ENCODE data around the gene MRPL20.
A peak's percentile ranks its signal among the peaks of the same experiment; 100 is the strongest.
"Not testable (repeated sequence)": the region's sequence is repeated elsewhere in the genome, so short reads cannot be mapped to it uniquely, and the experiment has no call there.

The MRPL20 gene

GRCh38 chr1:1437033-1437903 is 30.2 kb upstream of the MRPL20 start:
- no peak for DNase-seq

DNA sequence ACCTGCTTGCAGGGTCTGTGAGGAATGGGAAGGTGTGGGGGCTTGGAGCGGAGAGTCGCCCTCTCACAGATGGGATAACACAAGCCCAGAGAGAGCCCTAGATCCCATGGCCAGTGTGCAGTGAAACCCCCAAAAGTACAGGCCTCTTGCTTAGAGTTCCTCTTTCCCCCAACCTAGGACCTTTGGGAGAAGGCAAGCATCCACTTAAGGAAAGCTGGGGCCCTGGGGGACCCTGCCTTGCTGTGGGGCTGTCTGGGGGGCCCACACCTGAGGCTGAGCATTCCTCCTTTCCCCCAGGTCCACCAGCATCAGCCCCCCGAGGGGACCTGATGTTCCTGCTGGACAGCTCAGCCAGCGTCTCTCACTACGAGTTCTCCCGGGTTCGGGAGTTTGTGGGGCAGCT is 29.5 kb upstream of the MRPL20 start:
- DNase-seq: no peak

- no peak for DNase-seq
These were observed 29.0 kb upstream of the MRPL20 start for GRCh38 chr1:1435911-1436629.

DNA sequence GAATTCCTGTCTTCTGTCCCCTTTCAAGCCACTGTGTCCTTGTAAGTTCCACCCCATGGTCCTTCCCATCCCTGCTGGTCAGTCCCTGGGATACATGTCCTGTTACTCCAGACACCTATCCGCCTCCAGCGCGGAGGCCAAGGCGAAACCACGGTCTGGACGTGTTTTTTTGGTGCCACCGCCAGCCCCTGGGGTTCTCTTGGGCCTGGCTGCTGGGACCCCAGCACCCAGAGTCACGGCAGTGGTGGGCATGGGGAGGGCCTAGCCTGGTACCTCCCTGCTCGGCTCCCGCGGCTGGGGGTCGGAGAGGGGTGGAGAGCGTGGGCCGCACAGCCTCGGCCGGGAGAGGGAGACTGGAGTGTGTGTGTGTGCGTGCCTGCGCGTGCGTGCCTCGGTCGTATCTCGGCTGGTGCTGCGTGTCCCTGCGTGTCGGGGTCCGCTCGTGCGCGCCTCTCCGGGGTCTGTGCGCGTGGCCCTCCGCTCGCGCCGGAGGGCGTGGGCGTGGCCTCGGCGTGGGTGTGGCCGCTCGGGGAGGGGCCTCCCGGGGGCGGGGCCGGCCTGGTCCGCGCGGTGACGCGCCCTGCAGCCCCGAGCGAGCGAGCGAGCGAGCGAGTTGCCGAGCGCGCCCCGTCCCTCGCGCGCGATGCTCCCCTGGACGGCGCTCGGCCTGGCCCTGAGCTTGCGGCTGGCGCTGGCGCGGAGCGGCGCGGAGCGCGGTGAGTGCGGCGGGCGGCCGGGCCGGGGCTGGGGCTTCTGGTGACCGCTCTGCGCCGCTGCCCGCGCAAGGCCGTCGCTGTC is 28.2 kb upstream of the MRPL20 start, which contains the start of gene VWA1:
TSS of gene VWA1 (plus strand) at position 585 of the 798 bp plus-strand sequence. CDS start at position 644, 59 bp downstream.
- peak; percentile 72 for DNase-seq

DNA sequence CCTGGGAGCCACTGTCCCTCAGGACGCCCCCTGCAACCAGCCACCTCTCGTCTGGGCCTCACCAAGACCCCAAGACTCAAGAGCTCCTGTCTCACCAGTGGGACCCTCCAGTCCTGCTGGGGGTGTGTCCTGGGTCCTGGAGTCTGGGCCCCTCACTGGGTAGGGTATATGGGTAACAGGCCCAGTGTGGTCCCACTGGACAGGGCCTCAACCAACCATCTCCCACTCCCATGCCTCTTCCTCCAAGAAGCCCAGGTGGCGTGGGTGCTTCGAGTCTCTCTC is 27.7 kb upstream of the MRPL20 start:
- DNase-seq: no peak

DNA sequence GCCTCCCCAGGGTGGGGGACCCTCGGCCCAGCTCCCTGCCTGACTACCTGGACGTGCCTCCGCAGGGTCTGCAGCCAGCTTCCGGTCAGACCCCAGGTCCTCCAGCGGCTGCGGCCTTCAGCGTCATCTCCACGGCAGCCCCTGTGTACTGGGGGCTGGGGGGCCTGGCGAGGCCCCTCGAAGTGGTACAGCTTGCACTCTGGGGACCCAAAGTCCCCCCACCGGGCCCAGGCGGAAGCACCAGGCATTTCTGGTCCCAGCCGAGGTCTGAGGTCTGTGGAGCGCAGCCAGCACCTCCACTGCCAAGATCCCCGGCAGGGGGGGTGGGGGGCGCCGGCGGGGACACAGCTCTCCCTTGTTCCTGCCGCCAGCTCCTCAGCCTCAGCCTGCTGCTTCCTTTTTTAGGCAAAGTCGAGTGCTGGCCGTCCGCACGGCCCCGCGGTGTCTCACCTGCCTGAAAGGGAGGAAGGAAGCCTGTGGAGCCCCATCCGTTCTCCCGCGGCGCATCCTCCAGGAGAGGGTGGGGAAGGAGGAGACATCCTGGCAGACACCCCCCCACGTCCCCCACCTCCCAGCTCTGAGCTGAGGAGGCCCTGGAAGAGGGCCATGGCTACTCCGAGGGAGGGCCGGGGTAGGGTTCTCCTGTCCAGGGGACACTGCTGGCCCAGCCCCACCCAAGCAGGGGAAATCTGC is 27.2 kb upstream of the MRPL20 start:
- DNase-seq: no peak

DNA sequence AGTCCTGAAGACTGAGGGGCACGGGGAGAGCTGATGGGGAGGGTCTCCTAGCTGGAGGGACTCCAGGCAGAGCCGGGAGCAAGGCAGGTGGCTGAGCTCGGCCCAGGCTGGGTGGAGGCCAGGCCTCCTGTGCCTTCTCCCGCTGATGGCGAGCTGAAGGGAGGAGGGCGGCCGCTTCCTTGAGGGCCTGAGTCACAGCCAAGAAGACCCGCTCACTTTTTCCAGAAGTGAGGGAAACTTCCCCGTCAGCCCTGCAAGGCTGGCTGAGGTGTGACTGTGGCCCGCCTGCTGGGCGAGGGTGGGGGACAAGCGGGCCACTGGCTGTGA is 26.7 kb upstream of the MRPL20 start:
- DNase-seq: no peak

DNA sequence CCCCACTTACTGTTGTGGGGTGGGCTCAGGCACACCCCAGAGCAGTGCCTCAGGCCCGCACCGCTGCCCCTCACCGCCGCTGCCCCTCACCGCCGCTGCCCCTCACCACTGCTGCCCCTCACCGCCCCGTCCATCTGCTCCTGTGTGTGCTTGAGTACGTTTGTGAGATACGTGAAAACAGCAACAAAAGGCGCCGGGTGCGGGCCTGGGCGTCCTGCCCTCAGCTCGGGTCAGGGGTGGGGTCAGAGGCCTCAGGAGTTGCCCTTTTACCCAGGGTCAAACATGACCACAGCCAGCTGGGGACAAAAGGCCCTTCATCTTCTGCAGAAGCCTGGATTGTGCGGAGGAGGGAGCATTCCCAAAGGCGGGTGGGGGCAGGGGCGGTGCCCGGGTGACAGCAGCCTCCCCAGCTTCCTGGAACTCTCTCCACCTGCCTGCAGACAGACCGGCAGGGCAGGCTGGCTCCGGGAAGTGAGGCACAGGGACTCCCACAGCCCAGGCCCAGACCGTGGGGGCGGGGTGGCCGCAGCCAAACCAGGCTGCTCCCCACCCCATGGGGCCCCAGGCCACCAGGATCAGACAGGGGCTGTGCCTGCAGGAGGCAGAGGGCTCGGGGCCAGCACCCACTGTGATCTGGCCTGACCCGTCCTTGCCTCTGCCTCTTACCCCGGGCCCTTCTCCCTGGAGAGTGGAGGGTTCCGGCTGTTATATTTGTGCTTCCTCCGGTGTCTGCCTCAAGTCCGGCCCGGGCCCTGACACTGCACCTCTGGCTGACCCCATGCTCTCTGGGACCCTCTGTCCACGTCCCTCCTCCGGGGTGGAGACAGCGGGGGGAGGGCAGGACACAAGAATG is 26.1 kb upstream of the MRPL20 start:
- no peak for DNase-seq

- no peak for DNase-seq
These were observed 25.3 kb upstream of the MRPL20 start for GRCh38 chr1:1432274-1432950.

DNA sequence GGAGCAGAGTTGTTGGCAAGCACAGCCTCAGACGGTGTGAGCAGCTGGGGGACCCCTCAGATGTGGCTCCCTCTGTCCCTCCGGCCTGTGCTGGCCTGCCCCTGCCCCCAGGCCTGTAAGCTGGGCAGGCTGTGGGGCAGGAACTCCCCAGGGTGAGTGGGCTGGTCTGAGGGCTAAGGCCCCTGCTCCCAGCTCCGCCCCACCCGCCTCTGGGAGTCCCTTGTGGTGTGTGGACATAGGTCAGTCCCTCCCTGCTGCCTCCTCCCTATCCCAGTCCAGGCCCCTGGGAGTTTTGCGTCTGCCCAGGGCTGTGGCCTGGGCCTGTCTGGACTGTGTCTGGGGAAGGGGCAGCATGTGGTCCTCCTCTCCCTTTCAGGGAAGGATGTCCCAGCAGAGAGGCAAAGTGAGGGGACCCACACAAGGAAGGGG is 24.8 kb upstream of the MRPL20 start:
- DNase-seq: no peak

DNA sequence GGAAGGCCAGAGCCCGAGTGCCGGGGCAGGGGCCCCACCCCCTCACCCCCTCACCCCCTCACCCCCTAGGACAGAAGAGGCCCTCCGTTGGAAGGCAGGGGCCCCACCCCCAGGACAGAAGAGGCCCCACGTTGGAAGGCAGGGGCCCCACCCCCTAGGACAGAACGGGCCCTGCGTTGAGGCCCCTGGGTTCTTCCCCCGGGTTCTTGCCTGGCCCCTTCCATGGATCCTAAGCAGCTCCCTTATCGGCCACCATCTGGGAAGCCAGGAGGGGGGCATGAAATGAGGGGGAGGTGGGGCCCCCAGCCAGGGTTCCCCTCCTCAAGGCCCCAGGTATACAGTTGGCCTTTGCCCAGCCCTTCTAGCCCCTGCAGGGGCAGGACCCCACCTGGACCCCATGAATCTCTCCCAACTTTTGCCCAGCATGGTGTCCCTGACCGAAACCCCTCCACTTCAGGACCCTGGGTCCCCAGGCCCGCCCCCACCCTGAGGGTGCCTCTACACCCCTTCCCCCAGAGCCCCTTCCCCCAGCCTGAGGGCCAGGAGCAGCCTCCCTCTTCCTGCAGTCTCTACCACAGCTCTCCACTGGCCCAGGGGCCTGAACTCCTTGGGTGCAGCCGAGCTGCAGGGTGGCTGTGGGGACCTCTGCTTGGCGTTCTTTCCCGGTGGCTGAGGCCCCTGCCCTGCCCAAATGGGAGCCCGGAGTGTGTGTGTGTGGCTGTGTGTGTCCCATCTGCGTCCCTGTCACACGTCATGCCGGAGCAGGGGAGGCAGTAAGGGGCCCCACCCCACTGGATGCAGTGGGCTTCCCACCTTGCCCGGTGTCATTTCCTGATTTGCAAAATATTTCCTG is 24.1 kb upstream of the MRPL20 start:
- no peak for DNase-seq

- DNase-seq: no peak
These were observed 23.3 kb upstream of the MRPL20 start for GRCh38 chr1:1430114-1430982.

DNA sequence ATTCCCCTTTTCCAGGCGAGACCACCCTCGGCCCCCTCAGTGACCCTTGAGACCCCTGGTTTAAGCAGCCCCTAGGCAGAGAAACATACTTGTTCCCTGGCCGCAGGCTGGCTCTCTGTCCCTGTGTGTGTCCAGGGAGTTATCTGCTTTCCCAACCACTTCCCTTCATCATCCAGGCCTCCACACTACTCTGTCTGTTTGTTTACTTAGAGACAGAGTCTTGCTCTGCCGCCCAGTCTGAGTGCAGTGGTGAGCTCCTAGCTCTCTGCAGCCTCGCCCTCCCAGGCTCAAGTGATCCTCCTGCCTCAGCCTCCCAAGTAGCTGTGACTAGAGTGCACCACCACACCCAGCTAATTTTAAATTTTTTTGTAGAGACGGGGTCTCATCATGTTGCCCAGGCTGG is 22.6 kb upstream of the MRPL20 start:
- no peak for DNase-seq

- DNase-seq: not testable (repeated sequence)
These were observed 21.9 kb upstream of the MRPL20 start for GRCh38 chr1:1428967-1429366.

DNA sequence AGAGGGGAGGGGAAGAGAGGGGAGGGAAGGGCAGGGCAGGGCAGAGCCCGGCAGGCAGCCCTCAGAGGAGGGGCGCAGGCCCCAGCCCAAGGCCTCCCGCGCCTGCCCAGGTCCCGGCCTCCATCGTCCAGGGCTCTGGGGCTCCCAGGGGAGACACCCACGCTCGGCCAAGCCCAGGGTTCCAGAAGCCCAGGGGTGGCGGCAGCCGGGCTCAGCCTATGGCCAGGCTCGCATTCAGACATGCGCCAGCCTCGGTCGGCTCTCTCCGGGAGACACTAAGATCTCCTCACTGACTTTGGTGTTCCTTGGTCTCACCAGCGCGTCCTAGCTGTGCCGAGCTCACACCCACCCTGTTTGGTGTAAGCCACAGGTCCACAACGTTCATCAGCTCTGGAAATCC is 21.1 kb upstream of the MRPL20 start:
- no peak for DNase-seq

- no peak for DNase-seq
These were observed 20.7 kb upstream of the MRPL20 start for GRCh38 chr1:1427820-1428148.

DNA sequence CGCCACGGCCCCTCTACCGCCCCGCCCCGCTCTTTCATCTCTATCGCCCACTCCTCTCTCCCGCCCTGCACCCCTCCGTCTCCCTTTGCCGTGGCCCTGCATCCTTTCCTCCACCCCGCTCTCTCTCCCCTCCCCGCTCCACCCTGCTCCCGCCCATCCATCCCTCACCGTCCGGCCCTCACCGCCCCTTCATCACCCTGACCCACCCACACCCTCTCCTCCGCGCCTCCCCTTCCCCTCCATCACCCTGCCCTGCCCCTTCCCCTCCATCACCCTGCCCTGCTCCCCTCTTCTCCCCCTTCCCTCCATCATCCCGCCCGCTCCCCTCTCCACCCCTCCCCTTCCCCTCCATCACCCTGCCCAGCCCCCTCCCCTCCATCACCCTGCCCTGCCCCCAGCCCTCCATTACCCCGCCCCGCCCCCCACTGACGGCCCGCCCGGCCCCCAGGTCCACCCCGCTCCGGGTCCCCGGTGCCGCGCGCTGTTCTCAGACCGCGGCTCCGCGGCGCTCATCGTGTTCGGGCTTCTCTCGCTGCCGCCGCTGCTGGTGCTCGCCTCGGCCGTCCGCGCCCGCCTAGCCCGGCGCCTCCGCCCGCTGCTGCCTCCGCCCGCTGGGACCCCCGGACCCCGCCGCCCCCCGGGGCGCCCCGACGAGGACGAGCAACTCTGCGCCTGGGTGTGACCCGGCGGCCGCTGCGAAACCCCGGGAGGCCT is 20.2 kb upstream of the MRPL20 start:
- DNase-seq: no peak

DNA sequence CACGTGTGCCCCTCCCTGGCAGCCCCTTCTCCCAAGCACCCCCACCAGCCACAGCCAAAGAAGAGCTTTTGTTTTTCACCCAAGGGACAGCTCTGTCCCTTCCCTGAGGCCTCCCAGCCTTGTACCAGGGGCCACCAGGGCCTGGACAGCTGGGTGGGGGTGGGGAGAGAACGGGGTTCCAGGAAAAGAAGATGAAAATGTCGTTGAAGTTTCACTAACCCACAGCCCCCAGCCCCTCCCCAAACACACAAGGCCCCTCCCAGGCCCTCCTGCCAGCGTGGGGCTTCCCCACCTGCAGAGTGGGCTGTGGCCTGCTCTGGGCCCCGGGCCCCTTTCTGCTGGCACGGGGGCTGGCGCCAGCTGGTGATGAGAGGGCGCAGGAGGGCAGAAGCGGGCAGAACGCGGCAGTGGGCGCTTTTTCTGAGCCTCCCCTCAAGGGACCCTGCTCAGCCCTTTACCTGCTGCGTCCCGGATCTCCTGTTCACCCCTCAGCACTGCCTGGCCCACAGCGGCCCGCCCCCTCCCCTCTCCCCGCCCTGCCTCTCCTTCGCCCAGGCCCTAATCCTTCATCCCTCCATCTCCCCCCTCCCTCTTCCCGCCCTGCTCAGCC is 19.5 kb upstream of the MRPL20 start:
- no peak for DNase-seq
